Left forelimb (tissue), 1 donor: ENCODE measurements around the gene HYPK.

Experiments used
- DNase-seq: peaks from one replicate; pipeline ENCODE4 v3.0.0-alpha.2; 2018; ENCODE audit warnings: low spot score

HYPK gene

GRCh38 chr15:43800286-43801141, at the start of gene HYPK:
Gene HYPK, plus strand, starts transcription at chr15:43800599. Its CDS starts 24 bp downstream, at chr15:43800623.
- peak; percentile 94 for DNase-seq

- no peak for DNase-seq
Measured at GRCh38 chr15:43751885-43752284, 48.5 kb upstream of the HYPK start.

DNA sequence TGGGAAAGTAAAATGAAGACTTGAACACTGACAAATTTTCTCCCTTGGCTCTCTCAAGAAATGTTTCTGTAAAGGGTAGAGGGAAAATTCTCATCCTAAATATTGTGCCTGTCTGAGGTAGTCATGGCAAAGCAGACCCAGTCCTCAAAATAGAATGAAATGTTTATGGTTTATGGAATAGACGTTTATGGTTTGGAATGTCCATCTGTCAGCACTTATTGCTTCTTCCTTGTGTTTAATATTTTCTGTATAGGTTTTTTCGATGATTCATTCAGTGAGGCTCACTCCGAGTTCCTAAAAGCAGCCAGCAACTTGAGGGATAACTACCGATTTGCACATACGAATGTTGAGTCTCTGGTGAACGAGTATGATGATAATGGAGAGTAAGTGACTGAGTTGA, 37.6 kb upstream of the HYPK start:
- DNase-seq, result no peak

DNA sequence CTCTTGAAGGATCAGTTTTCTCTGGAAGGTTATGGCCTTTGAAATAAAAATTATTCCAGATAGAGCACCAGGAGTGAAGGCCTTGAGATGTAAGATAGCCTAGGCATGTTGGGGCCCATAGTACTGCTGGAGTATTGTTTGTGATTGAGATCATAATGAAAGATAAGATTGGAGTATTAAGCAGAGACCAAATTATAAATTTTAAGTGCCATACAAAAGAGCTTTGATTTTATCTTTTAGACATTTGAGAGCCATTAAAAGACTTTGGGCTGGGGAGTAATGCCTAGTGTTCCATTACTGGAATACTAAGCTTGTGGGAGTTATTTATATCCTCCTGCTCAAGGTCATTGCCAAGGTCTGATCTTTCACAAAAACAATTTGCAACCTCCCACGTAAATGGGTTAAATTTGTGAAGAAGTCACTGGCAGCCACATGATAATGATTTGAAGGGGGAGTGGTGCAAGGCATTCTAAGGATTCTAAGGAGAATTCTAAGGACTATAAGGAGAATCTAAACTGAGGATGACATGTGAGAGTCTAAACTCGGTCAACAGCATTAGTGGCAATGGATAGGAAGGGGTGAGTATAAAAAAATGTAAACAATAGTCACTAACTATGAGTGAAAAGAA, 36.5 kb upstream of the HYPK start:
- no peak for DNase-seq

- no peak for DNase-seq
Measured at GRCh38 chr15:43769584-43770228, 30.7 kb upstream of the HYPK start.

DNA sequence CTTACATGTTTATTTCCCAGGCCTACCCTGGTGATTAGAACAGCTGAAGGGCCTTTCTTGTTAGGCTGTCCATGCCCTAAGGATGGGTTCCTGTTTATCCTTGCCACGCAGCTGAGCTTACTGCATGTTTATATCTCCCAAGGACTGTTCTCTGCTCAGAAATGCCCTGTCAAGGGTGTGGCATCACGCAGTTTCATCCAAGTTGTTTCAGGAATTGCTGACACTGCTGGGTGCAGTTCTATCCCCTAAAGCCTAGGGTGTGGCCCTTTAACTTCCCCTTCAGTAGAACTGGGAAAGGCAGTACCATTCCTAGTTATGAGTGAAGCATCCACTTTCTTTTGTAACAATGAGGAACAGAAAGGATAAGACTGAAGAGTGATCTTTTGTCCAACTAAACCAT, 28.6 kb upstream of the HYPK start:
- no peak for DNase-seq

- no peak for DNase-seq
Measured at GRCh38 chr15:43772624-43773023, 27.8 kb upstream of the HYPK start.

DNA sequence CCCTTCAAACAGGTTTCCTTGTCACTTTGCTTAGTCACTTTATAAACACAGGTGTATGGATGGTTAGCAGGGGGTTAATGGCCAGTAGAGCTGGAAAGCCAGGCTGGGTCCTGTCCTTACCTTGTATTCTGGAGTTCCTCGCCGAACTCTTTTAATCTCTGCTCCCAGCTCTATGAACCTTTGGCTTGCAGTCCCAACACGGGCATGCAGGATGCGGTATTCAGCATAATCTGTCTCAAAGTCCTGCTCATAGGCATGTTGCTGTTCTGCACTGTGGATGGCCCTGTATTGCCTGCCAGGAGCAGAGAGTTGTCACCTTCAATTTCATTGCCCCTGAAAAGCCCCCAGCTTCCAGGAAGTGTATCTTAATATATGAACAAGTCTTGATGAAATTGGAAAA, 26.3 kb upstream of the HYPK start:
- DNase-seq, result no peak

DNA sequence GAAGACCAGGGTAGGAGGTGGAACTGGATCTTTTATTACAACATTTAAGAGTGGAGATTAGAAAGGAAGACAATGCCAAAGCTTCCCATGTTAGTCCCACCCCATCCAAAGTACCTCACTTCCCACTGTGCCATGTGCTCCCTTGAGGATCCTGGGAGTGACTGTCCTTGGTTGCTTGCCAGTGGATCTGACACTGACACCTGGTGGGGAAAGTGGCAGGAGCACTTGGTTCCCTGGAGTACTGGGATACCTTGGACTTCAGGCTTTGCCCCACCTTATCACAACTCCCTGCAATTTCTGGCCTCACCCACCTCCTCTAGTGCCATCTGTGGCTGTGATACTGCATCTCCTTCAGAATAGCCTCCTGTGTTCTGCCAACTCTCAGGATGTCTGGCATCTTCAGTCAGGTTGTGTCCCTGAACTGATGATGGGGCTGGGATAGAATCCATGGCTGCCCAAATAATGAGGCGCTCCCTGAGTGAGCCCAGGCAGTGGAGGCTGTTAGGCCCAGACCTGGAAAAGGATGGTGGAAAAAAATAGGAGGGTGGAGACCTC, 24.9 kb upstream of the HYPK start:
- no peak for DNase-seq

DNA sequence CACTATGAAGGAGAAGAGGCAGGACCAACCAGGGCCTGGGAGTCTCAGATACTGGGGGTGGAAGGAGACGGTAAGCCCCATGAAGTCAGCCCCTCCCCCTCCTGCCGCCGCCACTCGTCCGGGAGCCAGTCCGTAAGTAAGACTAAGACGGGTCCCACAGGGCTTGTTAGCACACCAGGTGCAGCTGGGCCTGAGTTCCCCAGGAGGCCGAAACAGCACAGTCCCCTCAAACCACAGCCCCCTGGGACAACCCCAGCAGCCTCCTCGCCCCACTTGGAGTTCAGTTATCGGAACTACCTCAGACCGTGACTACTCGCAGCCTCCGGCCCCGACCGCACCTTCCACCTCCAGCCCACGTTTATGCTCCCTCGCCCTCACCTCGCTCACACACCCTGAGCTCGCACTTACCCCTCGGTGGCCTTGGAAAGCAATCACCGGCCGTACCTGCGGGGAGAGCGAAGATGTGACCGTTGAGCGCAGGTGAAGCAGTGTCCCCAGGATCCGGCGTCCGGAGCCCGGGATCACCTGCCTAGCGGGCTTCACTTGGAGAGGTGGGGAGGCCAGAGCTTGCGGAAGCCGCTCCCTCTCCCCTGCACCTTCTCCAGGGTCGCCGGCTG, 24.2 kb upstream of the HYPK start:
- DNase-seq, result no peak

GRCh38 chr15:43776718-43777266, 23.6 kb upstream of the HYPK start, which contains the start of gene ELL3:
Gene ELL3, minus strand, starts transcription at chr15:43776966. Its CDS starts 65 bp downstream, at chr15:43776901.
- DNase-seq, result peak; percentile 87

DNA sequence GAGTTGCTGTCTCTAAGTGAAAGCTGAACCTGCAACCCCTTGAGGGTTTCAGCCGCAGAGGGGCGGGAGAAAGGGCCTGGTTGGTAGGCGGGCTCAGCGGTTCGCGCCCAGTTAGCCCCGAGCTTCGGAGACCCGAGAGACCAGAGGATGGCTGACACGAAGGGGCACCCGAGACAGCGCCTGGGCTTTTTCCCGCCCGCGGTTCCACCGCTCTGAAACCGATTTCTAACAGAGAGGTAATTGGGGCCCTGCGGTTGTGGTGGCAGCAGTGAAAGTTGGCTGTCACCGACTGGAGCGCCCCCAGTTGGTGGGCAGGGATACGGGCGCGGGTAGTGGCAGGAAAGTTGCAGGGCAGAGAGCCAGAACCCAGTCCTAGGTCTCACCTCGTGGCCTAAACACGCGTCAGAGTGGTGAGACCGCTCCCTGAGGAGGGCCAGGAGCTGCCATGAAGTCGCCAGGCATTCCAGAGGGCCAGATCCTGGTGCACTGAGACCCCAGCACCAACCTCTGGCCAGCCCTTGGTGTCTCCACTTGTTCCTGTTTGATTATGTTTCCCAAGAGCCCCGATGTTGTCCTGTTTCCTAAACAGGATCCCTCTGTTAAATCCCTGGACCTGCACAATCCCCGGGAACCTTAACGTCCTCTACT, 23.0 kb upstream of the HYPK start:
- peak; percentile 82 for DNase-seq

DNA sequence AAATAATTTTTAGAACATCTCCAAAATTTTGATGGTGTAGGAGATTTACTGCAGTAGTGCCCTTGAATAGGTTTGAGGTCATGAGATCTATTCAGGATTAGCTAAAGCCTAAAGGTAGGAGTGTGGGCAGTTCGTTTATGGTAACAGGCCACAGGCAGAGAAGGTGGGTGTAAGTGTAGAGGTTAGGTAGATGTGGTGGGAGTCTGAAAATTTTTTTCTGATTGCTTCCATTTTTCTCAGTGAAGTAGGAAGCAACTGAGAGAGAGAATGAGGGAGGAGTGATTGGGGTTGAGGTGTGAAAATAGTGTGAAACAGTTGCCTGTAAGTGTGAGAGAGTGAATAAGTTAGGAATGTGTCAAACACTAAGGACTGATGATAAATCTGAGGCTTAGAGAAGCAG, 21.4 kb upstream of the HYPK start:
- DNase-seq, result no peak

DNA sequence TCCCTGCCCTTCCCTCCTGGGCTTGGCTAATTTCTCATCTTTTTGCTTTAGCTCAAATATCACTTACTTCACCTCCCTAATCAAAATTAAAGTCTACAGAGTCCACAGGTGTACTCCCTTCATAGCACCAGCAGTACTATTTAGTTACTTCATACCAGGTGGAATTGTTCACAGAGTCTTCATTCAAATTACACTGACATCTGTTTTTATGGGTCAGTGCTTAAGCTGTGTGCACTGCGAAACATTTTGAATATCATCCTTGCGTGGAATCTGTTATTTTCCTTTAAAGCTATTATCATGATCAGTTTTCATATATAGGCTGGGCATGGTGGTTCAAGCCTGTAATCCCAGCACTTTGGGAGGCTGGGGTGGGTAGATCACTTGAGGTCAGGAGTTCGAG, 11.0 kb upstream of the HYPK start:
- DNase-seq, result no peak

GRCh38 chr15:43791993-43792760, 8.2 kb upstream of the HYPK start, which contains the start of gene SERF2:
Gene SERF2, plus strand, starts transcription at chr15:43792320. Its CDS starts 57 bp downstream, at chr15:43792377.
- DNase-seq, result peak; percentile 100

DNA sequence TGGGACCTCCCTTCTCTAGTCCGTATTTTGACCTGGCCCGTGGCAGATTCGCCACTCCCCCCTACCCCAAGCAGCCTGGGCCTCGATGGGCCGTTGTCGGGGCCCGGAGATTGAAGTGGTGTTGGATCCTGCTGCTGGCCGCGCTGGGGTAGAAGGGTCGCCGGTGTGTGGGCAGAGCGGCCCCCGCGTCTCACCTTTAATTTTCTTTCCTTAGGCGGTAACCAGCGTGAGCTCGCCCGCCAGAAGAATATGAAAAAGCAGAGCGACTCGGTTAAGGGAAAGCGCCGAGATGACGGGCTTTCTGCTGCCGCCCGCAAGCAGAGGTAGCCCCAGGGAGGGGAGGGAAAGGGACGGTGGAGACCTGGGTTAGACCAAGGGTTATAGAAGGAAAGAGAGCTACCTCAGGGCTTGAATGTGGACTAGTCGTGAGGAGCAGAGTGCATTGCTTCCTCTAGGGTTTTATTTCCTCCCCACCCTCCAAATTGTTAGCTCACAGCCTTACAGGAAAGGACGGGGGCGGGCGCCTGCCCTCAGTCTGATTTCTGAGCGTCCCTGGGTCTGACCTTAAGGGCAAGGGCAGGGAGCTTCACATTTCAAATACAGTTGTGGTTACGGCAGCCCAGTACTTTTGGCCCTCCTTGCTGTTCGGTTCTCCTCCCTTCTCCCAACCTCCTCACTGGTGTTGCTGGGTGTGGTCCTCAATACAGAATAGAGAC, 7.5 kb upstream of the HYPK start:
- DNase-seq, result no peak

- DNase-seq, result no peak
Measured at GRCh38 chr15:43793647-43794046, 6.8 kb upstream of the HYPK start.

DNA sequence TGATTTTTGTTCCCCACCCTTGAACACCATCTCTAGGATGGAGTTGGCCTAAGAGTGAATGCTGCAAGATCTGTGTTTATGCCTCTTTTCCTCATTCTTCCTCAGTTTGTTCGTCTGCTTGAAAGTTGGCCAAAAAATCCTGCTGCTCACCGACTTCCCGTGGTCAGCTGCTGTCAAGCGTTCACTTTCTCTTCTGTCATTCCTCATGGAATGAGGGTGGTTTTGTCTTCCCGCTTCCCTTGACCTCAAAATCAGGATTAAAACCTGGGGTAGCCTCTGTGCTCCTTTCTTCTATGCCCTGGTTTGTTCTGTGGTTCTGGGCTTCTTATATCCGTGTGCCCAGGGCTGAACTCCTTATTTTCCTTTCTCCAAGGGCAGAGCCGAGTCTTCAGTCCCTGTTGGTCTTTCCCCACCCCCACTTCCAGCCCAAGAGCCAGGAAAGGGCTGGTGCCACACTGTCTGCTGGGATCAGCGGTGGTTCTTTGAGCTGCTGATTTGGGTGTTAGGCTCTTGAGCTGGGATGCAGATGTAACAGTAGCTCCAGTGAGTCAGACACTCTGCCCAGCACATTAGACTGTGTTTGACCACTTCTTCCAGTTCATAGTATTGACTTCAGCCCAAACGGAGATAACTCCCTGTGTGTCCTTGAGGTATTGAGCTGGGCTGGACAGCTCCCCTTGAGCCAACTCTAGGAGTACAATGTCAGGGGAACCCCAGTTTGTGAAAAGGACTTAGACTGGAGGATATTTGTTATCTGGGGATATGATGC, 5.9 kb upstream of the HYPK start:
- no peak for DNase-seq

- no peak for DNase-seq
Measured at GRCh38 chr15:43795197-43795596, 5.2 kb upstream of the HYPK start.
